ENCODE results near the gene ALX4. TPM values are rescaled to one million over a fixed set of nuclear protein-coding genes. Genes with fewer than 3 reads are reported as not detected.

ALX4 gene
- total and polyA plus RNA-seq, 2 experiments from 2014 or later, result not detected

DNA sequence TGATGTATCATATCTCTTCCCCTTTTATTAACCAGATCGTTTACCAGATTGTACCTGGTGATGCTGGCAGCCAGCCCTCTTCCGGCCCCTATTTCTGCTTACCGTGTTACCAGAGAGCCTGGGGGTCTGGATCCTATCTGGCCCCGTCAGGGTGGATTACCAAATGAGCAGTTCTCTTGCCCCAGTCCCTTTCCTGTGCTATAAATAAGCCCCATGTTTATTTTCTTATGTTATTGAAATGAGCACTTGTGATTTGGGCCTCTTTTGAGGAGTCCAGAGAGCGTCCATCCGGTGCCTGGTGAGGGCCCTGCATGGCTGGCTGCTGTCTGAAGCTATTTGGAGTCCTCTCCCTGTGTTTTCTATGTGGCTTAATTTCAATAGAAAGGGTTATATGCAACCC is 59.5 kb downstream of the ALX4 start:
- DNase-seq (ENCODE audit: low spot score) (no peak), ATAC-seq (no peak)
- 0 out of 2 replicates have a peak, but pooled peaks cover 5% of the 10 kb centered on the region for H3K4me1 ChIP-seq (ENCODE audit: insufficient read depth)
- Mint-ChIP-seq H3K27ac (no peak overlapping the region), H3K4me3 (no peak overlapping the region), H3K4me1 (peaks cover 6% of the 10 kb centered on the region; the same call in 1 of the 3 replicates), H3K36me3 (ENCODE audit: low read depth) (peaks cover 27% of the 10 kb centered on the region), H3K9me3 (peaks cover 20% of the 10 kb centered on the region), H3K27me3 (ENCODE audit: insufficient read depth, low read depth, poor library complexity) (peaks cover 2% of the 10 kb centered on the region)
- peaks cover 15% of the 10 kb centered on the region; the same call in 1 of the 2 replicates for H3K36me3 ChIP-seq (ENCODE audit: insufficient read depth)
- H2AFZ ChIP-seq, result no peak overlapping the region
- H4K20me1 ChIP-seq (replicated peaks; ENCODE audit: insufficient read depth), result no peaks in the 10 kb centered on the region
- TF ChIP-seq, protein P1, sequence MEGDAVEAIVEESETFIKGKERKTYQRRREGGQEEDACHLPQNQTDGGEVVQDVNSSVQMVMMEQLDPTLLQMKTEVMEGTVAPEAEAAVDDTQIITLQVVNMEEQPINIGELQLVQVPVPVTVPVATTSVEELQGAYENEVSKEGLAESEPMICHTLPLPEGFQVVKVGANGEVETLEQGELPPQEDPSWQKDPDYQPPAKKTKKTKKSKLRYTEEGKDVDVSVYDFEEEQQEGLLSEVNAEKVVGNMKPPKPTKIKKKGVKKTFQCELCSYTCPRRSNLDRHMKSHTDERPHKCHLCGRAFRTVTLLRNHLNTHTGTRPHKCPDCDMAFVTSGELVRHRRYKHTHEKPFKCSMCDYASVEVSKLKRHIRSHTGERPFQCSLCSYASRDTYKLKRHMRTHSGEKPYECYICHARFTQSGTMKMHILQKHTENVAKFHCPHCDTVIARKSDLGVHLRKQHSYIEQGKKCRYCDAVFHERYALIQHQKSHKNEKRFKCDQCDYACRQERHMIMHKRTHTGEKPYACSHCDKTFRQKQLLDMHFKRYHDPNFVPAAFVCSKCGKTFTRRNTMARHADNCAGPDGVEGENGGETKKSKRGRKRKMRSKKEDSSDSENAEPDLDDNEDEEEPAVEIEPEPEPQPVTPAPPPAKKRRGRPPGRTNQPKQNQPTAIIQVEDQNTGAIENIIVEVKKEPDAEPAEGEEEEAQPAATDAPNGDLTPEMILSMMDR (conservative IDR thresholded peaks at IDR 0.05; ENCODE audit: low read depth in 2 of 2), result no peak
- TF ChIP-seq STAT1 (IDR thresholded peaks at IDR 0.05; ENCODE audit: unreplicated experiment), result no peak
- no peaks in the 10 kb centered on the region for H3K27me3 ChIP-seq (ENCODE audit: insufficient read depth)
- H3K4me3 ChIP-seq, result no peak overlapping the region
- H3K9me2 ChIP-seq (ENCODE audit: insufficient read depth), result peaks cover 14% of the 10 kb centered on the region; the same call in 1 of the 2 replicates
- no peak overlapping the region for H3K27ac ChIP-seq (ENCODE audit: low read depth)
- no peaks in the 10 kb centered on the region for H3K79me2 ChIP-seq (replicated peaks; ENCODE audit: insufficient read depth)
- no peak overlapping the region for H3K4me2 ChIP-seq
- H3F3A ChIP-seq (replicated peaks; ENCODE audit: low read depth), result no peaks in the 10 kb centered on the region

DNA sequence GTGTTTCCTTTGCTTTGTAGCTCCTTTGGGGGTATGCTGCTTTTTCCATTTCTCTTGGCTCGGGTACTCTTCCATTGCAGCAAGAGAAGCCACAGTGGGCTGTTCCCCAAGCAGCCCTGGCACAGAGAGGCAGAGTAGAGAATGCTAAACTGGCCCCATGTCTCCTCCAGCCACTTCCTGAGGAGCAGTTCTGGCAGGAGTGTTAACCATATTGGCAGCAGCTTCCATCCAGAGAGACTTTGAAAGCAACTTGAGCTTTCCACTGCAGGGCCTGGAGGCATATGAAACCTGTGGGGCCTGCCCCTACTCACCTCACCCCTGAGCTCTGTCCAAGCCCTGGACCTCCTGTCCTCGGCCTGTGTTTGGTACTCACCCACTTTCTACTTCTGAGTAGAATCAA is 61.8 kb downstream of the ALX4 start:
- no peak overlapping the region for H3K27ac ChIP-seq (ENCODE audit: low read depth)
- Mint-ChIP-seq H3K9me3 (peaks cover 14% of the 10 kb centered on the region), H3K27ac (no peak overlapping the region), H3K4me1 (peaks cover 25% of the 10 kb centered on the region), H3K27me3 (ENCODE audit: insufficient read depth, low read depth, poor library complexity) (peaks cover 10% of the 10 kb centered on the region), H3K36me3 (ENCODE audit: low read depth) (peaks cover 29% of the 10 kb centered on the region), H3K4me3 (no peak overlapping the region)
- H2AFZ ChIP-seq, result no peak overlapping the region
- peaks cover 18% of the 10 kb centered on the region for H3K4me1 ChIP-seq (ENCODE audit: insufficient read depth)
- H3K4me2 ChIP-seq, result no peak overlapping the region
- no peak for DNase-seq (ENCODE audit: low spot score)
- peaks cover 22% of the 10 kb centered on the region for H3K9me2 ChIP-seq (ENCODE audit: insufficient read depth)
- H3K79me2 ChIP-seq (replicated peaks; ENCODE audit: insufficient read depth), result 0 out of 2 replicates have a peak, but pooled peaks cover 4% of the 10 kb centered on the region
- no peak overlapping the region for H3K4me3 ChIP-seq
- no peaks in the 10 kb centered on the region for H4K20me1 ChIP-seq (replicated peaks; ENCODE audit: insufficient read depth)
- no peaks in the 10 kb centered on the region for H3F3A ChIP-seq (replicated peaks; ENCODE audit: low read depth)
- ATAC-seq, result no peak
- H3K36me3 ChIP-seq (ENCODE audit: insufficient read depth), result peaks cover 15% of the 10 kb centered on the region; the same call in 1 of the 2 replicates
- H3K27me3 ChIP-seq (ENCODE audit: insufficient read depth), result no peaks in the 10 kb centered on the region
- TF ChIP-seq STAT1 (IDR thresholded peaks at IDR 0.05; ENCODE audit: unreplicated experiment), result no peak
- no peak for TF ChIP-seq JUNB (IDR thresholded peaks at IDR 0.05; ENCODE audit: unreplicated experiment)
- TF ChIP-seq ZNF114 (CRISPR knock-in tag; IDR thresholded peaks at IDR 0.05), result no peak
- TF ChIP-seq, protein P2, sequence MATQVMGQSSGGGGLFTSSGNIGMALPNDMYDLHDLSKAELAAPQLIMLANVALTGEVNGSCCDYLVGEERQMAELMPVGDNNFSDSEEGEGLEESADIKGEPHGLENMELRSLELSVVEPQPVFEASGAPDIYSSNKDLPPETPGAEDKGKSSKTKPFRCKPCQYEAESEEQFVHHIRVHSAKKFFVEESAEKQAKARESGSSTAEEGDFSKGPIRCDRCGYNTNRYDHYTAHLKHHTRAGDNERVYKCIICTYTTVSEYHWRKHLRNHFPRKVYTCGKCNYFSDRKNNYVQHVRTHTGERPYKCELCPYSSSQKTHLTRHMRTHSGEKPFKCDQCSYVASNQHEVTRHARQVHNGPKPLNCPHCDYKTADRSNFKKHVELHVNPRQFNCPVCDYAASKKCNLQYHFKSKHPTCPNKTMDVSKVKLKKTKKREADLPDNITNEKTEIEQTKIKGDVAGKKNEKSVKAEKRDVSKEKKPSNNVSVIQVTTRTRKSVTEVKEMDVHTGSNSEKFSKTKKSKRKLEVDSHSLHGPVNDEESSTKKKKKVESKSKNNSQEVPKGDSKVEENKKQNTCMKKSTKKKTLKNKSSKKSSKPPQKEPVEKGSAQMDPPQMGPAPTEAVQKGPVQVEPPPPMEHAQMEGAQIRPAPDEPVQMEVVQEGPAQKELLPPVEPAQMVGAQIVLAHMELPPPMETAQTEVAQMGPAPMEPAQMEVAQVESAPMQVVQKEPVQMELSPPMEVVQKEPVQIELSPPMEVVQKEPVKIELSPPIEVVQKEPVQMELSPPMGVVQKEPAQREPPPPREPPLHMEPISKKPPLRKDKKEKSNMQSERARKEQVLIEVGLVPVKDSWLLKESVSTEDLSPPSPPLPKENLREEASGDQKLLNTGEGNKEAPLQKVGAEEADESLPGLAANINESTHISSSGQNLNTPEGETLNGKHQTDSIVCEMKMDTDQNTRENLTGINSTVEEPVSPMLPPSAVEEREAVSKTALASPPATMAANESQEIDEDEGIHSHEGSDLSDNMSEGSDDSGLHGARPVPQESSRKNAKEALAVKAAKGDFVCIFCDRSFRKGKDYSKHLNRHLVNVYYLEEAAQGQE (IDR thresholded peaks at IDR 0.05; ENCODE audit: unreplicated experiment), result no peak
- no peak for TF ChIP-seq EZH2 (IDR thresholded peaks at IDR 0.05; ENCODE audit: low read depth, unreplicated experiment)
- TF ChIP-seq ZNF331 (CRISPR knock-in tag; IDR thresholded peaks at IDR 0.05; ENCODE audit: low read depth), result no peak
- TF ChIP-seq, protein P3, sequence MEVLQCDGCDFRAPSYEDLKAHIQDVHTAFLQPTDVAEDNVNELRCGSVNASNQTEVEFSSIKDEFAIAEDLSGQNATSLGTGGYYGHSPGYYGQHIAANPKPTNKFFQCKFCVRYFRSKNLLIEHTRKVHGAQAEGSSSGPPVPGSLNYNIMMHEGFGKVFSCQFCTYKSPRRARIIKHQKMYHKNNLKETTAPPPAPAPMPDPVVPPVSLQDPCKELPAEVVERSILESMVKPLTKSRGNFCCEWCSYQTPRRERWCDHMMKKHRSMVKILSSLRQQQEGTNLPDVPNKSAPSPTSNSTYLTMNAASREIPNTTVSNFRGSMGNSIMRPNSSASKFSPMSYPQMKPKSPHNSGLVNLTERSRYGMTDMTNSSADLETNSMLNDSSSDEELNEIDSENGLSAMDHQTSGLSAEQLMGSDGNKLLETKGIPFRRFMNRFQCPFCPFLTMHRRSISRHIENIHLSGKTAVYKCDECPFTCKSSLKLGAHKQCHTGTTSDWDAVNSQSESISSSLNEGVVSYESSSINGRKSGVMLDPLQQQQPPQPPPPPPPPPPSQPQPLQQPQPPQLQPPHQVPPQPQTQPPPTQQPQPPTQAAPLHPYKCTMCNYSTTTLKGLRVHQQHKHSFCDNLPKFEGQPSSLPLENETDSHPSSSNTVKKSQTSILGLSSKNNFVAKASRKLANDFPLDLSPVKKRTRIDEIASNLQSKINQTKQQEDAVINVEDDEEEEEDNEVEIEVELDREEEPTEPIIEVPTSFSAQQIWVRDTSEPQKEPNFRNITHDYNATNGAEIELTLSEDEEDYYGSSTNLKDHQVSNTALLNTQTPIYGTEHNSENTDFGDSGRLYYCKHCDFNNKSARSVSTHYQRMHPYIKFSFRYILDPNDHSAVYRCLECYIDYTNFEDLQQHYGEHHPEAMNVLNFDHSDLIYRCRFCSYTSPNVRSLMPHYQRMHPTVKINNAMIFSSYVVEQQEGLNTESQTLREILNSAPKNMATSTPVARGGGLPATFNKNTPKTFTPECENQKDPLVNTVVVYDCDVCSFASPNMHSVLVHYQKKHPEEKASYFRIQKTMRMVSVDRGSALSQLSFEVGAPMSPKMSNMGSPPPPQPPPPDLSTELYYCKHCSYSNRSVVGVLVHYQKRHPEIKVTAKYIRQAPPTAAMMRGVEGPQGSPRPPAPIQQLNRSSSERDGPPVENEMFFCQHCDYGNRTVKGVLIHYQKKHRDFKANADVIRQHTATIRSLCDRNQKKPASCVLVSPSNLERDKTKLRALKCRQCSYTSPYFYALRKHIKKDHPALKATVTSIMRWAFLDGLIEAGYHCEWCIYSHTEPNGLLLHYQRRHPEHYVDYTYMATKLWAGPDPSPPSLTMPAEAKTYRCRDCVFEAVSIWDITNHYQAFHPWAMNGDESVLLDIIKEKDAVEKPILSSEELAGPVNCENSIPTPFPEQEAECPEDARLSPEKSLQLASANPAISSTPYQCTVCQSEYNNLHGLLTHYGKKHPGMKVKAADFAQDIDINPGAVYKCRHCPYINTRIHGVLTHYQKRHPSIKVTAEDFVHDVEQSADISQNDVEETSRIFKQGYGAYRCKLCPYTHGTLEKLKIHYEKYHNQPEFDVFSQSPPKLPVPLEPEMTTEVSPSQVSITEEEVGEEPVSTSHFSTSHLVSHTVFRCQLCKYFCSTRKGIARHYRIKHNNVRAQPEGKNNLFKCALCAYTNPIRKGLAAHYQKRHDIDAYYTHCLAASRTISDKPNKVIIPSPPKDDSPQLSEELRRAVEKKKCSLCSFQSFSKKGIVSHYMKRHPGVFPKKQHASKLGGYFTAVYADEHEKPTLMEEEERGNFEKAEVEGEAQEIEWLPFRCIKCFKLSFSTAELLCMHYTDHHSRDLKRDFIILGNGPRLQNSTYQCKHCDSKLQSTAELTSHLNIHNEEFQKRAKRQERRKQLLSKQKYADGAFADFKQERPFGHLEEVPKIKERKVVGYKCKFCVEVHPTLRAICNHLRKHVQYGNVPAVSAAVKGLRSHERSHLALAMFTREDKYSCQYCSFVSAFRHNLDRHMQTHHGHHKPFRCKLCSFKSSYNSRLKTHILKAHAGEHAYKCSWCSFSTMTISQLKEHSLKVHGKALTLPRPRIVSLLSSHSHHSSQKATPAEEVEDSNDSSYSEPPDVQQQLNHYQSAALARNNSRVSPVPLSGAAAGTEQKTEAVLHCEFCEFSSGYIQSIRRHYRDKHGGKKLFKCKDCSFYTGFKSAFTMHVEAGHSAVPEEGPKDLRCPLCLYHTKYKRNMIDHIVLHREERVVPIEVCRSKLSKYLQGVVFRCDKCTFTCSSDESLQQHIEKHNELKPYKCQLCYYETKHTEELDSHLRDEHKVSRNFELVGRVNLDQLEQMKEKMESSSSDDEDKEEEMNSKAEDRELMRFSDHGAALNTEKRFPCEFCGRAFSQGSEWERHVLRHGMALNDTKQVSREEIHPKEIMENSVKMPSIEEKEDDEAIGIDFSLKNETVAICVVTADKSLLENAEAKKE (CRISPR knock-in tag; IDR thresholded peaks at IDR 0.05), result no peak
- TF ChIP-seq NANOG (IDR thresholded peaks at IDR 0.05; ENCODE audit: borderline replicate concordance), result no peak
- TF ChIP-seq CREB1 (CRISPR knock-in tag; IDR thresholded peaks at IDR 0.05; ENCODE audit: low read depth), result no peak
- no peak for TF ChIP-seq POLR2AphosphoS5 (IDR thresholded peaks at IDR 0.05; ENCODE audit: low read depth)

Measured in GM23338 (cell line).